Measurements from ENCODE around the gene CFAP45. TPM values are rescaled to one million over a fixed set of nuclear protein-coding genes. Genes with fewer than 3 reads are reported as not detected.

Gene CFAP45
- polyA plus RNA-seq, 3 donors = 0.12 to 1.0 TPM; not detected in 1

DNA sequence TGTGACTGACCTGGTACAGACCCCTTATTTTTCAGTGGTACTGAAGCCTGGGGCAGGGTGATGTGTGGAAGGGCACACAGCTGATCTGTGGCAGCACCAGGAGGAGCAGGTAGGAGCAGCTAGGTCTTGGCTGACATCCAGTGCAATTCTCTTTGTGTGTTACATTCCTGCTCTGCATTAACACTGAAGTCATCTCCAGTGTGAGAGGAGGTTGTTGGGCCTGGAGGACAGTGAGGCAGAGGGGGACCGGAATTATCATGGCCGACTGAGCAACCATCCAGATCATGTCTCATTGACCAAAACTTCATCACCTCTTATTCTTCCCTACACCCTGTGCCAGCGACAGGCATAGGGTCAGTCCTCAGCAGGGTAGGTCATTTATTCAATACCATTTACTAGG lies 71.8 kb downstream of the CFAP45 start:
- Histone ChIP-seq H3K36me3 (replicated peaks in 1 of 2; ENCODE audit: control insufficient read depth in 1 of 2, insufficient read depth in 2 of 2, low read length in 2 of 2) (no peaks in the 10 kb centered on the region), H3K79me2 (ENCODE audit: insufficient read depth, low read length) (no peaks in the 10 kb centered on the region), H3K9me3 (replicated peaks in 1 of 2; ENCODE audit: control insufficient read depth in 1 of 2, insufficient read depth in 1 of 2, low read length in 2 of 2) (no peaks in the 10 kb centered on the region), H3K27me3 (ENCODE audit: control insufficient read depth in 2 of 2, insufficient read depth in 2 of 2, low read length in 2 of 2) (no peaks in the 10 kb centered on the region), H3K9ac (ENCODE audit: insufficient read depth, low read length, poor library complexity, severe bottlenecking) (peak overlapping the region; percentile 20), H3K4me1 (ENCODE audit: control insufficient read depth in 1 of 2, insufficient read depth in 2 of 2, low read length in 2 of 2) (peaks cover 62% of the 10 kb centered on the region in 2 donors), H3K4me3 (replicated peaks in 1 of 3; ENCODE audit: low read depth in 2 of 3, low read length in 3 of 3) (peak overlapping the region in 1 of 3 experiments; percentile 59), H3K4me2 (replicated peaks; ENCODE audit: extremely low read depth, low read length, poor library complexity, severe bottlenecking) (peak overlapping the region; percentile 67), H4K20me1 (ENCODE audit: insufficient read depth, low read length) (no peaks in the 10 kb centered on the region), H3K27ac (ENCODE audit: low read depth in 1 of 2, low read length in 2 of 2) (peak overlapping the region; percentile 57 to 74), H2AFZ (ENCODE audit: insufficient read depth, low read depth, low read length, poor library complexity, severe bottlenecking) (no peak overlapping the region)
- Mint-ChIP-seq H3K4me3 (peak overlapping the region; percentile 34 to 84), H3K36me3 (peaks cover 0 to under 1% of the 10 kb centered on the region in 2 donors), H3K27me3 (ENCODE audit: low read depth in 3 of 3) (peaks cover 0 to 4% (median 2%) of the 10 kb centered on the region in 3 donors), H3K4me1 (peaks cover 71% of the 10 kb centered on the region), H3K27ac (peak overlapping the region; percentile 32 to 91 (median 75)), H3K9me3 (peaks cover 0 to 2% (median 0%) of the 10 kb centered on the region in 7 donors)
- WGBS (ENCODE audit: insufficient coverage) = no CpG with 5 or more reads among the region's 3 CpGs
- TF ChIP-seq, protein P1, sequence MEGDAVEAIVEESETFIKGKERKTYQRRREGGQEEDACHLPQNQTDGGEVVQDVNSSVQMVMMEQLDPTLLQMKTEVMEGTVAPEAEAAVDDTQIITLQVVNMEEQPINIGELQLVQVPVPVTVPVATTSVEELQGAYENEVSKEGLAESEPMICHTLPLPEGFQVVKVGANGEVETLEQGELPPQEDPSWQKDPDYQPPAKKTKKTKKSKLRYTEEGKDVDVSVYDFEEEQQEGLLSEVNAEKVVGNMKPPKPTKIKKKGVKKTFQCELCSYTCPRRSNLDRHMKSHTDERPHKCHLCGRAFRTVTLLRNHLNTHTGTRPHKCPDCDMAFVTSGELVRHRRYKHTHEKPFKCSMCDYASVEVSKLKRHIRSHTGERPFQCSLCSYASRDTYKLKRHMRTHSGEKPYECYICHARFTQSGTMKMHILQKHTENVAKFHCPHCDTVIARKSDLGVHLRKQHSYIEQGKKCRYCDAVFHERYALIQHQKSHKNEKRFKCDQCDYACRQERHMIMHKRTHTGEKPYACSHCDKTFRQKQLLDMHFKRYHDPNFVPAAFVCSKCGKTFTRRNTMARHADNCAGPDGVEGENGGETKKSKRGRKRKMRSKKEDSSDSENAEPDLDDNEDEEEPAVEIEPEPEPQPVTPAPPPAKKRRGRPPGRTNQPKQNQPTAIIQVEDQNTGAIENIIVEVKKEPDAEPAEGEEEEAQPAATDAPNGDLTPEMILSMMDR (IDR thresholded peaks at IDR 0.05) = no peak
- no peak for DNase-seq
- intact Hi-C loops (cut with micrococcal nuclease) = loop anchor here in 1 of 2 donors (2.0 kb wide), 1 partner anchor 63 kb away; no protein-coding TSS in a partner anchor

DNA sequence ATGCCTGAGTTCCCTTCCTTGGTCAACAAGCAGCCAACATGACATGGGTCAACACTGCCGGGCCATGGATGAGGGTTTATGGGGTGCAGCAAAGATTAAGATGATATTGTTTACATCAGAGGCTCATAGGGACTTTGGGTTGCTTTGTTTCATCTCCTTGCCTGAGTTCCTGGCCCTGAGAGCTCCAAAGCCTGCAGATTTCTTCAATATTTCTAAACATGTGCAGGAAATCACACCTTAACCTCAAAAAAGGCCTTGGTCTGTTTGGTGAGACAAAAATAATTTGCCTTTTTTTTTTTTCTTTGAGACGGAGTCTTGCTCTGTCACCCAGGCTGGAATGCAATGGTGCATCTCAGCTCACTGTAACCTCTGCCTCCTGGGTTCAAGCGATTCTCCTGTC lies 72.4 kb downstream of the CFAP45 start:
- TF ChIP-seq, protein P1 (IDR thresholded peaks at IDR 0.05) = no peak
- Mint-ChIP-seq H3K9me3 (peaks cover 0 to 2% (median 0%) of the 10 kb centered on the region in 7 donors), H3K4me1 (peaks cover 71% of the 10 kb centered on the region), H3K27ac (peak overlapping the region in 2 of 7 donors; percentile 52 to 75), H3K4me3 (peak overlapping the region; percentile 64 to 67), H3K27me3 (ENCODE audit: low read depth in 3 of 3) (peaks cover 0 to 6% (median 4%) of the 10 kb centered on the region in 3 donors), H3K36me3 (no peaks in the 10 kb centered on the region)
- Histone ChIP-seq H3K4me3 (replicated peaks in 1 of 3; ENCODE audit: low read depth in 2 of 3, low read length in 3 of 3) (peak overlapping the region in 1 of 3 experiments; percentile 59), H2AFZ (ENCODE audit: insufficient read depth, low read depth, low read length, poor library complexity, severe bottlenecking) (no peak overlapping the region), H3K9me3 (replicated peaks in 1 of 2; ENCODE audit: control insufficient read depth in 1 of 2, insufficient read depth in 1 of 2, low read length in 2 of 2) (no peaks in the 10 kb centered on the region), H3K9ac (ENCODE audit: insufficient read depth, low read length, poor library complexity, severe bottlenecking) (no peak overlapping the region), H3K79me2 (ENCODE audit: insufficient read depth, low read length) (no peaks in the 10 kb centered on the region), H3K36me3 (replicated peaks in 1 of 2; ENCODE audit: control insufficient read depth in 1 of 2, insufficient read depth in 2 of 2, low read length in 2 of 2) (no peaks in the 10 kb centered on the region), H3K27ac (ENCODE audit: low read depth in 1 of 2, low read length in 2 of 2) (peak overlapping the region in 1 of 2 donors; percentile 74), H3K27me3 (ENCODE audit: control insufficient read depth in 2 of 2, insufficient read depth in 2 of 2, low read length in 2 of 2) (no peaks in the 10 kb centered on the region), H4K20me1 (ENCODE audit: insufficient read depth, low read length) (no peaks in the 10 kb centered on the region), H3K4me1 (ENCODE audit: control insufficient read depth in 1 of 2, insufficient read depth in 2 of 2, low read length in 2 of 2) (peaks cover 62% of the 10 kb centered on the region in 2 donors), H3K4me2 (replicated peaks; ENCODE audit: extremely low read depth, low read length, poor library complexity, severe bottlenecking) (peak overlapping the region; percentile 28)
- no CpG with 5 or more reads among the region's 3 CpGs for WGBS (ENCODE audit: insufficient coverage)
- no peak for DNase-seq
- intact Hi-C loops (cut with micrococcal nuclease) = no loop called here

Data from CD14-positive monocyte (primary cell).